ENCODE results near the gene FSD2. TPM values are rescaled to one million over a fixed set of nuclear protein-coding genes. Genes with fewer than 3 reads are reported as not detected.

Gene FSD2
- total and polyA plus RNA-seq, 10 of the 15 experiments (the other 5 are each of a cell fraction or from before 2014, with no cell fraction given), result under 0.01 to 0.39 (median 0.07) TPM; not detected in 3

DNA sequence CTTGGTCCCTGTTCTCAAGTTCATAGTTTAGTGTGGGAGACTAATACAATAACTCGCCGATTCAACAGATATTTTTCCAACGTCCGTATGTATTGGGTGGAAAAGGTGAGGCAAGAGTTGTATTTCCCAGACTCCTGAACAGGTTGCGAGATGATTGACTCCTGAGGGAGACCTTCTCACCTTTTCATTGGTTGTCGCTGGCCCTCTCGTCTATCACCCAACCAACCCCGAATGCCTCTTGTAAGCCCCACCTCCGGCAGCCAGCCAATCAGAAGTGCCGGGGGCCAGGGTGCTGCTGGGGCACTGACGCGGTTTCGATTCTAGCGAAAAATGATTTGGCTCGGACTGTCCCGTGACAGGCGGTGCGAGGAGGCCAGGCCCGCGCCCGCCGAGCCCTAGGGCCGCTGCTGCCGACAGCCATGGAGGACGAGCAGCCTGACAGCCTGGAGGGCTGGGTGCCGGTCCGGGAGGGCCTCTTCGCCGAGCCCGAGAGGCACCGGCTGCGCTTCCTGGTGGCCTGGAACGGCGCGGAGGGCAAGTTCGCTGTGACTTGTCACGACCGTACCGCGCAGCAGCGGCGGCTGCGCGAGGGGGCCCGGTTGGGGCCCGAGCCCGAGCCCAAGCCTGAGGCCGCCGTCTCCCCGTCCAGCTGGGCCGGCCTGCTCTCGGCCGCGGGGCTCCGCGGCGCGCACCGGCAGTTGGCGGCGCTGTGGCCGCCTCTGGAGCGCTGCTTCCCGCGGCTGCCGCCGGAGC is 3.6 kb upstream of the FSD2 start, which contains the start of gene WHAMM (continued):
- TF ChIP-seq REST (IDR thresholded peaks at IDR 0.05; ENCODE audit: low read depth, low read length), result no peak
- no peak for TF ChIP-seq SMAD1 (IDR thresholded peaks at IDR 0.05; ENCODE audit: low read depth, partially characterized antibody)
- TF ChIP-seq ZNF622 (IDR thresholded peaks at IDR 0.05), result no peak
- TF ChIP-seq POLR2AphosphoS5 (IDR thresholded peaks at IDR 0.05; ENCODE audit: low read length), result peak; percentile 91
- no peak for TF ChIP-seq HDAC6 (IDR thresholded peaks at IDR 0.05; ENCODE audit: unreplicated experiment)
- no peak for TF ChIP-seq ZBED1 (IDR thresholded peaks at IDR 0.05; ENCODE audit: borderline replicate concordance)
- TF ChIP-seq FOXM1 (IDR thresholded peaks at IDR 0.05; ENCODE audit: low read depth, low read length), result no peak
- no peak for TF ChIP-seq RELA (IDR thresholded peaks at IDR 0.05; ENCODE audit: borderline replicate concordance, partially characterized antibody)
- TF ChIP-seq NKRF (conservative IDR thresholded peaks at IDR 0.05), result peak; percentile 84
- TF ChIP-seq USF2 (IDR thresholded peaks at IDR 0.05; ENCODE audit: borderline replicate concordance, low read depth, low read length), result peak; percentile 1; the same call in 1 of the 2 replicates
- TF ChIP-seq ZNF274 (IDR thresholded peaks at IDR 0.05; ENCODE audit: insufficient read depth, insufficient read length), result no peak
- no peak for TF ChIP-seq PAX8 (IDR thresholded peaks at IDR 0.05)
- no peak for TF ChIP-seq ZZZ3 (IDR thresholded peaks at IDR 0.05; ENCODE audit: control insufficient read depth, insufficient read length, low read depth)
- TF ChIP-seq BACH1 (IDR thresholded peaks at IDR 0.05; ENCODE audit: borderline replicate concordance), result peak; percentile 42; the same call in 1 of the 2 replicates
- TF ChIP-seq SP1 (IDR thresholded peaks at IDR 0.05; ENCODE audit: low read depth, low read length), result peak; percentile 98
- no peak for TF ChIP-seq HDAC2 (IDR thresholded peaks at IDR 0.05)
- TF ChIP-seq CHD4 (IDR thresholded peaks at IDR 0.05), result no peak
- TF ChIP-seq TCF3 (IDR thresholded peaks at IDR 0.05; ENCODE audit: borderline replicate concordance, insufficient read depth, low read depth, low read length), result 0 out of 2 replicates have a peak, but pooled peaks have one; percentile 17
- peak; percentile 71; the same call in 1 of the 2 replicates for TF ChIP-seq CREB1 (IDR thresholded peaks at IDR 0.05; ENCODE audit: low read depth)
- no peak for TF ChIP-seq JUNB (IDR thresholded peaks at IDR 0.05)
- TF ChIP-seq TAF1 (IDR thresholded peaks at IDR 0.05; ENCODE audit: borderline replicate concordance, low read depth, low read length), result peak; percentile 75
- peak; percentile 89 for TF ChIP-seq FOS (IDR thresholded peaks at IDR 0.05; ENCODE audit: borderline replicate concordance, extremely low read depth, insufficient read length)
- no peak for TF ChIP-seq YBX1 (IDR thresholded peaks at IDR 0.05)
- TF ChIP-seq, protein P1, sequence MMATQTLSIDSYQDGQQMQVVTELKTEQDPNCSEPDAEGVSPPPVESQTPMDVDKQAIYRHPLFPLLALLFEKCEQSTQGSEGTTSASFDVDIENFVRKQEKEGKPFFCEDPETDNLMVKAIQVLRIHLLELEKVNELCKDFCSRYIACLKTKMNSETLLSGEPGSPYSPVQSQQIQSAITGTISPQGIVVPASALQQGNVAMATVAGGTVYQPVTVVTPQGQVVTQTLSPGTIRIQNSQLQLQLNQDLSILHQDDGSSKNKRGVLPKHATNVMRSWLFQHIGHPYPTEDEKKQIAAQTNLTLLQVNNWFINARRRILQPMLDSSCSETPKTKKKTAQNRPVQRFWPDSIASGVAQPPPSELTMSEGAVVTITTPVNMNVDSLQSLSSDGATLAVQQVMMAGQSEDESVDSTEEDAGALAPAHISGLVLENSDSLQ (IDR thresholded peaks at IDR 0.05), result peak; percentile 98
- no peak for TF ChIP-seq SREBF2 (IDR thresholded peaks at IDR 0.05; ENCODE audit: low read length)
- TF ChIP-seq MTA3 (IDR thresholded peaks at IDR 0.05; ENCODE audit: borderline replicate concordance, low read length), result no peak

All from GM12878 (cell line).